Tracheal epithelial cell (primary cell): ENCODE data around the gene ZFP36L2. TPM values are rescaled to one million over a fixed set of nuclear protein-coding genes. Genes with fewer than 3 reads are reported as not detected.

Source experiments
- total RNA-seq: library from RNA; depleted of rRNA; stranded (reverse); fragments of >200 nt; gene quantifications from 2 replicates; pipeline ENCODE4 v1.2.1, GENCODE V29; 2014

The ZFP36L2 gene
- 12.0 and 20.5 TPM in 2 replicates for total RNA-seq

GRCh38 chr2:43226558-43226954 lies at the start of gene ZFP36L2:
Gene ZFP36L2, minus strand, starts transcription at chr2:43226606. Its CDS starts 291 bp downstream, at chr2:43226315.

